Hepatocyte (in vitro differentiated cells): ENCODE data around the gene ADAMTS15. TPM values are rescaled to one million over a fixed set of nuclear protein-coding genes. Genes with fewer than 3 reads are reported as not detected.
A peak's percentile ranks its signal among the peaks of the same experiment; 100 is the strongest.

ENCODE experiments used
- DNase-seq: peaks from one replicate; pipeline ENCODE4 v3.0.0-alpha.2; 2016; ENCODE audit warnings: low spot score
- H2AFZ ChIP-seq: fragments of 200-600 bp; sonication (generic); 2 replicates; pipeline ENCODE4 v1.6.0; 2016; ENCODE audit warnings: antibody characterized with exemption, mild to moderate bottlenecking
- H3K27ac ChIP-seq: fragments of 200-600 bp; sonication (generic); 2 replicates; pipeline ENCODE4 v1.5.1; 2016; ENCODE audit warnings: mild to moderate bottlenecking
- H3K27me3 ChIP-seq: fragments of 200-600 bp; sonication (generic); 2 replicates; pipeline ENCODE4 v1.6.1; 2016
- H3K36me3 ChIP-seq: fragments of 200-600 bp; sonication (generic); replicated peaks from 2 replicates; pipeline ENCODE4 v1.5.1; 2016; ENCODE audit warnings: low read depth; ENCODE audit not compliant: insufficient read depth
- H3K4me1 ChIP-seq: fragments of 200-600 bp; sonication (generic); 2 replicates; pipeline ENCODE4 v1.5.1; 2016; ENCODE audit warnings: mild to moderate bottlenecking, moderate library complexity; ENCODE audit not compliant: insufficient read depth
- H3K4me2 ChIP-seq: fragments of 200-600 bp; sonication (generic); 2 replicates; pipeline ENCODE4 v1.6.0; 2016
- H3K4me3 ChIP-seq: fragments of 200-600 bp; sonication (generic); 2 replicates; pipeline ENCODE4 v1.5.1; 2016; ENCODE audit warnings: mild to moderate bottlenecking
- H3K79me2 ChIP-seq: fragments of 200-600 bp; sonication (generic); 2 replicates; pipeline ENCODE4 v1.6.0; 2017; ENCODE audit warnings: mild to moderate bottlenecking
- H3K9me2 ChIP-seq: fragments of 200-600 bp; sonication (generic); replicated peaks from 2 replicates; pipeline ENCODE4 v1.6.0; 2017; ENCODE audit warnings: mild to moderate bottlenecking; ENCODE audit not compliant: insufficient read depth
- H3K9me3 ChIP-seq: fragments of 200-600 bp; sonication (generic); 2 replicates; pipeline ENCODE4 v1.5.1; 2016; ENCODE audit warnings: low read depth, mild to moderate bottlenecking
- H4K20me1 ChIP-seq: fragments of 200-600 bp; sonication (generic); 2 replicates; pipeline ENCODE4 v1.6.0; 2016; ENCODE audit warnings: mild to moderate bottlenecking; ENCODE audit not compliant: insufficient read depth, poor library complexity, severe bottlenecking
- CTCF ChIP-seq: fragments of 200-600 bp; sonication (generic); IDR thresholded peaks from 2 replicates; pipeline ENCODE4 v1.5.1; 2016; ENCODE audit warnings: antibody characterized with exemption, mild to moderate bottlenecking; ENCODE audit not compliant: poor library complexity
- EZH2 ChIP-seq: fragments of 200-600 bp; sonication (generic); IDR thresholded peaks from 2 replicates; pipeline ENCODE4 v1.6.1; 2016; ENCODE audit warnings: antibody characterized with exemption, mild to moderate bottlenecking, borderline replicate concordance
- EZH2phosphoT487 ChIP-seq: fragments of 200-600 bp; sonication (generic); IDR thresholded peaks from one replicate; pipeline ENCODE4 v1.6.1; 2018; ENCODE audit warnings: antibody characterized with exemption, mild to moderate bottlenecking, low read depth, moderate library complexity; ENCODE audit not compliant: unreplicated experiment, severe bottlenecking
- WGBS: methylation state at CpG from one replicate; pipeline ENCODE4 v1.1.6; 2016; ENCODE audit warnings: low lambda C conversion rate; ENCODE audit errors: missing lambda C conversion rate; 5-methylcytosine and 5-hydroxymethylcytosine counted together
- polyA plus RNA-seq: library from polyadenylated mRNA; unstranded; fragments of >200 nt; fragmentation: Nextera tagmentation; extraction: Ambion mirVana; gene quantifications from 2 replicates; pipeline ENCODE4 v1.2.1, GENCODE V29; 2016
- total RNA-seq: library from RNA; depleted of rRNA; stranded (reverse); fragments of >200 nt; gene quantifications from 2 replicates; pipeline ENCODE4 v1.2.3, GENCODE V29; 2014

ADAMTS15 gene
- total and polyA plus RNA-seq, 2 experiments from 2014 or later = 4.5 to 14.6 TPM

GRCh38 chr11:130429983-130430382, 18.5 kb upstream of the ADAMTS15 start:
- Histone ChIP-seq H3K4me2 (no peak overlapping the region), H3K9me2 (no peaks in the 10 kb centered on the region), H2AFZ (no peak overlapping the region), H3K36me3 (no peaks in the 10 kb centered on the region), H3K4me1 (peaks cover 11% of the 10 kb centered on the region), H3K9me3 (no peaks in the 10 kb centered on the region), H3K4me3 (no peak overlapping the region), H3K27me3 (peaks cover 56% of the 10 kb centered on the region), H3K79me2 (no peaks in the 10 kb centered on the region), H4K20me1 (no peaks in the 10 kb centered on the region), H3K27ac (no peak overlapping the region)
- TF ChIP-seq EZH2phosphoT487 (no peak), CTCF (no peak), EZH2 (no peak)
- 81% methylated on average over 3 of the region's 3 CpGs for WGBS
- DNase-seq = no peak

GRCh38 chr11:130431331-130431773, 17.1 kb upstream of the ADAMTS15 start:
- Histone ChIP-seq H4K20me1 (no peaks in the 10 kb centered on the region), H2AFZ (no peak overlapping the region), H3K27ac (no peak overlapping the region), H3K27me3 (peaks cover 42% of the 10 kb centered on the region), H3K9me3 (no peaks in the 10 kb centered on the region), H3K36me3 (no peaks in the 10 kb centered on the region), H3K79me2 (no peaks in the 10 kb centered on the region), H3K9me2 (no peaks in the 10 kb centered on the region), H3K4me3 (no peak overlapping the region), H3K4me1 (peaks cover 22% of the 10 kb centered on the region), H3K4me2 (no peak overlapping the region)
- no peak for TF ChIP-seq EZH2phosphoT487
- TF ChIP-seq CTCF = peak; percentile 72
- TF ChIP-seq EZH2 = no peak
- WGBS = 43% methylated on average over 9 of the region's 10 CpGs
- DNase-seq = peak; percentile 84

- WGBS = 79% methylated on average over 3 of the region's 3 CpGs
- Histone ChIP-seq H3K27ac (no peak overlapping the region), H3K36me3 (no peaks in the 10 kb centered on the region), H3K4me3 (no peak overlapping the region), H3K4me2 (no peak overlapping the region), H3K27me3 (peaks cover 37% of the 10 kb centered on the region), H3K79me2 (no peaks in the 10 kb centered on the region), H3K9me3 (no peaks in the 10 kb centered on the region), H3K9me2 (no peaks in the 10 kb centered on the region), H4K20me1 (no peaks in the 10 kb centered on the region), H2AFZ (no peak overlapping the region), H3K4me1 (peaks cover 22% of the 10 kb centered on the region)
- TF ChIP-seq EZH2 (no peak), EZH2phosphoT487 (no peak), CTCF (no peak)
- DNase-seq = no peak
These were observed 16.6 kb upstream of the ADAMTS15 start for GRCh38 chr11:130431801-130432200.

- Histone ChIP-seq H3K79me2 (no peaks in the 10 kb centered on the region), H3K4me3 (no peak overlapping the region), H4K20me1 (no peaks in the 10 kb centered on the region), H3K27ac (no peak overlapping the region), H2AFZ (no peak overlapping the region), H3K4me2 (no peak overlapping the region), H3K36me3 (no peaks in the 10 kb centered on the region), H3K27me3 (peaks cover 26% of the 10 kb centered on the region), H3K4me1 (peaks cover 15% of the 10 kb centered on the region), H3K9me3 (no peaks in the 10 kb centered on the region), H3K9me2 (no peaks in the 10 kb centered on the region)
- WGBS = 63% methylated on average over 4 of the region's 4 CpGs
- TF ChIP-seq EZH2 (no peak), EZH2phosphoT487 (no peak), CTCF (no peak)
- no peak for DNase-seq
These were observed 15.1 kb upstream of the ADAMTS15 start for GRCh38 chr11:130433357-130433756.
